Mesenteric fat pad (tissue), 1 donor: Measurements from ENCODE around the gene NEDD4L. TPM values are rescaled to one million over a fixed set of nuclear protein-coding genes. Genes with fewer than 3 reads are reported as not detected.
"Not testable (repeated sequence)": the region's sequence is repeated elsewhere in the genome, so short reads cannot be mapped to it uniquely, and the experiment has no call there.

ENCODE experiments used
- DNase-seq: peaks from one replicate; pipeline ENCODE4 v3.0.0-alpha.2; 2020; ENCODE audit warnings: low spot score
- total RNA-seq: library from RNA; stranded (reverse); fragmentation: NEBNext Ultra II Directional; extraction: Animal tissue kit (Norgen Biotek cat#: 25700); gene quantifications from one replicate; pipeline ENCODE4 v1.2.1, GENCODE V29; 2021
- donor health status: DM: yes; HTN: yes; CAD: no.

The NEDD4L gene
- total RNA-seq, 1 donor from 2014 or later: 43.7 TPM

DNA sequence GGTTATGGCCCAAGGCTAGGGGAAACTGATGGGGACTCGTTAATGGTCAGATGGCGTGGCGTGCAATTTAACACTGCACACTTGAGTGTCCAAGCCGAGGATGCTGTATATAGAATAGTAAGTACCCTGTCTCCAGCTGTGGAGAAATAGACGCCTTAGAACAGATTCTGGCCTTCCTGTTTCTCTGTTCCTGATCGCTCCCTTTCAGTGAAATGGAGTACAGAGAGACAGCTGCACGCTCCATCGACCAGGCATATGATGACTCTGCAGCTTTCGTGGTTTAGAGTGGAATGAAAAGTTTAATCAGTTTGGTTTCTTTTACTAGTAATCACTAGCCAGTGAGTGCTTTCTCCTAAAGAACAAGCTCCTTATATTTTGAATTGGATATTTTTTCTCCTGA lies 213.4 kb downstream of the NEDD4L start:
- no peak for DNase-seq

DNA sequence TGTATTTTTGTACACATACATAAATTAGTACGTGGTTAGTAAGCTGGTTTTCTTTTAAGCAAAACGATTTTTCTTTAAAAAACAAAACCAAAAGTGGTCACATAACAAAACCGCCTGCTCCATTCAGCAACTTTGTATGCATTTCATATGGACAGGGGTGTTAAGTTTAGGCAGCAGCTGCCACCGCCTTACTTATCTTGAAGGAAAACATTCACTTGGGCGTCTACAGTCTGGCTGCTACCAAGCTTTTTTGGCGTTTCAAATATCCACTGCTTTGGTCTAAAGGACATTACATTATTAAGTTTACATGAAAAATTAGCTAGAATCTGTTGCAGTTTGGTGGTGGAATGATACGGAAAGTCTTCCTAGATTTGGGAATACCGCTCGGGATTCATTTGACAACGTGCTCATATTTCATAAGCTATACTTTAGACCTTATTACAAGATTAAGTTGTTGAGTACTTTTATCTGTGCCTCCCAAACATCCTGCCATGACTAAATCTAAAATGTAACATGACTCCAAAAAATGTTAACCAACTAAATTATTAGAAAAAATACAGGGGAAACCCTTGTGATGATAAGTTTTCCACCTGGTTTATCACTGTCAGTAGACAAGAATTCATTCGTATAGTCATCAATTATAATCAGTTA lies 214.8 kb downstream of the NEDD4L start:
- DNase-seq: no peak

DNA sequence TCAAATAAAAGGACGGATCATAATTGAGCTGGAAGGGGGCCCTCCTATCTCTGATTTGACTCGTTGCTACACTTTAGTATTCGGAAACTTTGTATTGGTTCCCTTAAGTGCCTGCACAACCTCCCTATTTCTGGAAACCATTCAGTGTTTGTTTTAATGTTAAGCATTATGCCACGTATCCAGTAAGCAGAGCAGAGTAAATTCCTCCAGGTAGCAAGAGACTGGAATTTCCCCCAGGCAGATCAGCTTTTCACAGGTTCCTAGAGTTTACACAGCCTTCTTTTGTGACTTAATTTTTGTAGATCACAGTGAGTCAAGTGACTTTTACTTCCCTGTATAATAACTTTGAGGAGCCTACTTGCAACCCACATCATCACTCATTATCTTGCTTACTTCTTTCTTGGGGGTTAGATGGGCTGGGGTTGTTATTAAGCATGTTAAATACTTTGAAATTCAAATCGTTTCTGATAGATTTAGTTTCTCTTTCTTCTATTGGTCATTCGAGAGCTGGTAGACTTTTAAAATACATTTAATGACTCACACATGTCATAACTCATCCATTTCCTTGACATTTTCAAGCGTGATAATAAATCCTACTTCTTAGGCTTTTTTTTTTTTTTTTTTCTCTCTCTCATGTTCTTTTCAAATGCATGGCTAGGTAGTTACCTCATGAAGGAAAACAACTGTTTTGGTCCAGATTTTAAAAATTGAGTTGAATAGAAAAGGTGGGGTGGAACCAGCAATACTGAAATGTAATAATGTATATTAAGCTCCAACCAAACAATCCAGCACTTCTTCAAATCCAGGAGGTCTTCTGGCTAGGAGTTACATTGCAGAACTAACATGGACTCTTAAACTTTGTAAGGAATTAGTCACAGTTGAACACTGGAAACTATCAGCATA lies 219.3 kb downstream of the NEDD4L start:
- DNase-seq: no peak

DNA sequence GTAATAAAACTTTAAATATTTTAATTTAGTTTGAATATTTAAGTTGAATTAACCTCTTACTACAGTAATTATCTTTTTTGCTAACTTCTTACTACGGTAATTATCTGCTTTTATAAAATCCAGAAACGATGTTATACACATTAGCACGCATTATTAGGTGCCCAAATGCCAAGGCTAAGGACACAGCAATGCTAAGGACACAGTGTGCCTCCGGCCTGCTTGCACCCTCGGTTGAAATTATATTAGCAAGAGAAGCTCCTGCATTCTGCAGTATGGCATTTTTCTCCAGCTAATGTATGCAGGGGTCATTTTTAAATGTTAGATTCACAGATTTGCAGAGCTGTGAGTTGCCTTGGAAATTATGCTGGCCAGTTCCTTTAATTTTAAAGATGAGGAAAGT lies 220.0 kb downstream of the NEDD4L start:
- no peak for DNase-seq

DNA sequence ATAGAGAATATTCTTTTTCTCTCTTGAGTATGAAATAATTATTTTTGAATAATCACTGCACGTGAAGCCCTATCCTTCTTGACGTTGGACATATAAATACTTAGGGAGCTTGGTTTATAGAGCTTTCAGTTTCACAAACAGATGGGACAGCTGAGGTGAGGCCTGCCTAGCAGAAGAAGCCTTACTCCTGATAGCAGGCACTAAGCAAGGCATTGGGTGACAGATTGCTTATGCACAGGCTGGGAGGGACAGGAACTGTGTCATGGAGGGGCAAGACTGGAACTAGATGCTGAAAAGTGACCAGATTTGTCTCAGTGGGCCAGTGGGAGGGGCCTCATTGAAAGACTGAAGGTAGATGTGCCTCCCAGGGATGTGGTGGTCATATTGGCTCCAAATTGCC lies 220.8 kb downstream of the NEDD4L start:
- DNase-seq: no peak

DNA sequence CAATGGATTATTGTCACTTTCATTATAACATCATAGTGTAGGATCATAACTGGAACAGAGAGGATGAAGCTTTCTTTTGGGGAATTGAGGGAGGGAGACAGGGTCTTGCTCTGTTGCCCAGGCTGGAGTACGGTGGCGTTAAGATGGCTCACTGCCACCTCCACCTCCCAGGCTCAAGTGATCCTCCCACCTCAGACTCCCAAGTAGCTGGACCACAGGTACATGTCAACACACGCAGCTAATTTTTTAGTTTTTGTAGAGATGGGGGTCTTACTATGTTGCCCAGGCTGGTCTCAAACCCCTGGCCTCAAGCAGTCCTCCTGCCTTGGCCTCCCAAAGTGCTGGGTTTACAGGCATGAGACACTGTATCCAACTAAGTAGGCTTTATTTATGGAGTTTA lies 221.5 kb downstream of the NEDD4L start:
- DNase-seq: not testable (repeated sequence)

DNA sequence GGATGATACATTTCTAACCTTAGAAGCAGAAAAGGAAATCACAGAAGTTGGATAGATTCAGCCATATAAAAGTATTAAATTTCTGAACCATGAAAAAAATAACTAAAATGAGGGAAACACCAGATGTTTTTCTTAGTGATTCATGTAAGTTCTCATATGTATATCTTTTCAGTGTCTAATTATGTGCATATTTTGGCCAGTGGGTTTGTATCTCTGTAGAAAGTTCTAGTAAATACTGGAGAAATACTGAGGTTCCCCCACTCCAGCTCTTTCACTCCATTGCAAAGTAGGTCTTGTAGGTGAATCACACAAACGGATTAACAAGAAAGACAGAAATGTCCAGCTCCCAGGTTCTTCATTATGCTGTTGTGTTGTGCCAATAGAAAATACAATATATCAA lies 222.3 kb downstream of the NEDD4L start:
- DNase-seq: no peak

DNA sequence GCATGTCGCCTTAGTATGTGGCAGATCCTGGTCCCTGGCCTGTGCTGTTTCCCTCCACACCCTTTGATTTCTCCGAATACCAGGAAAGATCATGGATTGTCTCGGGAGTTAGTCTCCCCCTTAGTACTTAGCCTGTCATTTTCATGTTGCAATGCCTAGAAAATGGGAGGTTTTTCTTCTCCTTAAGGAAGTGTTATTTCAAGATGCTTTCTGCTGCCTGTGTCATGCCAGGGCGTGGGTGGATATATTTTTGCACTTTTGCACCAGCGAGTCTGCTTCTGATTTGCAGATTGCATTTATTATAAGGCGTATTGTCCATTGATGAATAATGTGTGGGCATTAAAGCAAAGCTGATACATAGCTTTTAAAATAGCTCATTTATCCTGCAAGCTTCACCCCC lies 223.5 kb downstream of the NEDD4L start:
- no peak for DNase-seq

DNA sequence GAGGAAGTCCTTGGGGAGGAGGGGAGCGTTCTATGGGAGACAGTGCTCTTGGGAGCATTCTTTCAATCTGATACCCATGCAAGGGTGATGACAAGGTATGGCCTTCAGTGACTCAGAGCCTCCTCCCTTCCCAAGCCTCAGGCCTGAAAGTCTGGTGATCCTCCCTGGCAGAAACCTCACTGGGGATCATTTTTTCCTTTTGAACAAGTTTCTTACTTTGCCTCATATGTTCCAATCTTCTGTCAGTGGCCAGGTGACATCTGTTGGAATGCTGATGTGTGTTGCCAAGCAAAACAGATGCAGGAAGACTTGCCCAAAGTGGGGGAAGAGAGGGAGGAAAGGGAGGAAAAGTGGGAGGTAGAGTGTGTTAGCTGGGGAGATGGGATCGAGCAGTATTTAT lies 224.8 kb downstream of the NEDD4L start:
- no peak for DNase-seq

DNA sequence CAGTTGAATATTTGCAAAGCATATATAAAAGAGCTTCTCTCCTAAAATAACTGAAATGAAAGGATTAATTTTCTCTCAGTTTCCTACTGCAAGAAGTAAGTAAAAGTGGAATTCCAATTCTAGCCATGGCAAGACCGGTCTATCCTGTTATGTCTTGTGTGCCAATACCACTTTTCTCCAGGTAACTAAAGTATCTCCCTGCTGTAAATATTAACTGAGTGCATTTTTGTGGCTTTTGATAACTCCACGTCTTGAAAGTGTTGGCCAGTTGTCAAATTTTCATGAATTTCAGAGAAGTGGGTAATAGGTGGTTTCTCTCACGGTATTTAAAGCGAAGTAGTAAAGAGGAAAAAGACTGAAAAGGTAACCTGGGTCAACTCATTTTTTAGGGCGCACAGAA lies 225.9 kb downstream of the NEDD4L start:
- no peak for DNase-seq

DNA sequence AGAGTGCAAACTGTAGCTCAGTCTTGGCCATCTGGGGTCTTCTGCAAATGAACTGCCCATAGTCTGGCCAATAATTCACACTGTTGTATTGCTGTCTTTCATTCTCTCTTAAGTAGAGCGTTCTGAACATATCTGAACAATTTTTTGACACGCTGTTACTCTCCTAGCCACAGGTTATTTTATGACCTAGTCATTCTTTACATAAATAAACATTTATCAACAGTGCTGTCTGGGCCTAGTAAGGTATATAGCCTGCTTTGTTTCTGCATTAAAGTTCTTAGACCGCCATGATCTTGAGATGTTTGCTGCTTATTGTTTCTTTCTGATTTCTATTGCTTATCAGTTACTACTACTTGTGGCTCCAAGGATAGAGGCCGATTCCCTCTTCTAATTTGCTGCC lies 226.4 kb downstream of the NEDD4L start:
- DNase-seq: no peak

DNA sequence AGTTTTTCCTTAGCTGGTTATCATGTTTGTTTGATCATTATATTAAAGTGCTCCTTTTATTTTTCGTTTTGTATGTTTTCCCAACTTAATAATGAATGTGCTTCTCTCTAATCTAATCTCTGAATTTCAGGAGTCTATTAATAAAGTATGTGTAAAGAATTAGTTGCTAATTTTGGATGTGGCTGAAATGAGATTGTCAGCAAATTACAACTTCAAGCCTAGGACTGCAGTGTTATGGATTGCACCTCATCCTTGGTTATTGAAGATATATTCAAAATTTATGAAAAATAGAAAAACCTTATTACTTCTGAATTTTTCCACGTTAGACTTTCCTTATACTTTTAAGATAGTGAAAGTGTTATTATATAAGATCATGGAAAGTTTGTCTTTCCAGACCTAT lies 227.7 kb downstream of the NEDD4L start:
- no peak for DNase-seq

DNA sequence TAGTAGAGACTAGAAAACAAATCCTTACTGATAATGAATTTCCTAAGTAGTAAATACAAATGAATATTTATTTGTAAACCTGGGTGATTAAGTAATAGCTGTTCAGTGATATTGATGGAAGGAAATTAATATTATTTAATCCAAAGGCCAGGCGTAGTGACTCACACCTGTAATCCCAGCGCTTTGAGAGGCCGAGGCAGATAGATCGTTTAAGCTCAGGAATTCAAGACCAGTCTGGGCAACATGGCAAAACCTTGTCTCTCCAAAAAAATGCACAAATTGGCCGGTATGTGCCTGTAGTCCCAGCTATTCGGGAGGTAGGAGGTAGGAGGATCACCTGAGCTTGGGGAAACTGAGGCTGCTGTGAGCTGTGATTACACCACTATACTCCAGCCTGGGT lies 228.2 kb downstream of the NEDD4L start:
- DNase-seq: no peak

DNA sequence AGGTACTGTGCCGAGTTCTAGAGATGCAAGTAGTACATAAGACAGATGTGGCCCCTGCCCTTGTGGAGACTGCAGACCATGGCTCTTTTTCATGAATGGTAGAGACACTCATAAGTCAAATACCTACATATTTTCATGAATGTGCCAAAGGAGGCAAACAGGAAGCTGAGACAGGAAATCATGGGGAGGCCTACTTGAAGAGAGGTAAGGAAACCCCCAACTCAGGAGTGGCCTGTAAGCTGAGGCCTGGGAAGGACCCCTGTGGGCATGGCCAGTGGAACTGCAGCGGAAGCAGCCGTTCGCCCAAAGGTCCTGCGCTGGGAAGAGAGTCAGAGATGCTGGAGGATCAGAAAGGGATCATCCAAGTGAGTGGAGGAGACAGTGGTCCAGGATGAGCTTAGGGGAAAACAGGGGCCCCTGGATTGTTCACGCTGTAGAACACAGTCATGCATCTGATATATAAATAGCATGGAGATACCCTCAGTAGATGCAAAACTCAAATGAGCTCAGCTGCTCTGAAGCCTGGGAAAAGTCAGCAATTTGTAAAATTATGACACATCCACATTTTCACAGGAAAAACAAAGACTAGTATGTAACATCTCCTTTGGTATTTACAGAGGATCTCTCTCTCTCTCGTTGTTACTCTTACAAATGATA lies 228.9 kb downstream of the NEDD4L start:
- no peak for DNase-seq

DNA sequence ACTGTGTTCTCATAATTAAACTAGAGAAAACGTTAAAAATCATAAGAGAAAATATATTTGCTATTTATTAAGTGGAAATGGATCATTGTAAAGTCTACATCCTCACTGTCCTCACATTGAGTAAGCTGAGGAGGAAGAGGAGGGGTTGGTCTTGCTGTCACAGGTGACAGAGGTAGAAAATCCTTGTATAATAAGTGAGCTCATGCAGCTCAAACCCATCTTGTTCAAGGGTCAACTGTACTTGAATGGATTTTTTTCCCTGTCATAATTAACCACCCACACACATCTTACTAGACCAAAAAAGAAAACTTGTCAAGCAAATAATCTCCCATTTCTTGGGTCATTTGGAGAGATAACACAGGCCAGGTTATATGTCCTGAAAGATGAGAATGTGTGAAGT lies 231.2 kb downstream of the NEDD4L start:
- no peak for DNase-seq

DNA sequence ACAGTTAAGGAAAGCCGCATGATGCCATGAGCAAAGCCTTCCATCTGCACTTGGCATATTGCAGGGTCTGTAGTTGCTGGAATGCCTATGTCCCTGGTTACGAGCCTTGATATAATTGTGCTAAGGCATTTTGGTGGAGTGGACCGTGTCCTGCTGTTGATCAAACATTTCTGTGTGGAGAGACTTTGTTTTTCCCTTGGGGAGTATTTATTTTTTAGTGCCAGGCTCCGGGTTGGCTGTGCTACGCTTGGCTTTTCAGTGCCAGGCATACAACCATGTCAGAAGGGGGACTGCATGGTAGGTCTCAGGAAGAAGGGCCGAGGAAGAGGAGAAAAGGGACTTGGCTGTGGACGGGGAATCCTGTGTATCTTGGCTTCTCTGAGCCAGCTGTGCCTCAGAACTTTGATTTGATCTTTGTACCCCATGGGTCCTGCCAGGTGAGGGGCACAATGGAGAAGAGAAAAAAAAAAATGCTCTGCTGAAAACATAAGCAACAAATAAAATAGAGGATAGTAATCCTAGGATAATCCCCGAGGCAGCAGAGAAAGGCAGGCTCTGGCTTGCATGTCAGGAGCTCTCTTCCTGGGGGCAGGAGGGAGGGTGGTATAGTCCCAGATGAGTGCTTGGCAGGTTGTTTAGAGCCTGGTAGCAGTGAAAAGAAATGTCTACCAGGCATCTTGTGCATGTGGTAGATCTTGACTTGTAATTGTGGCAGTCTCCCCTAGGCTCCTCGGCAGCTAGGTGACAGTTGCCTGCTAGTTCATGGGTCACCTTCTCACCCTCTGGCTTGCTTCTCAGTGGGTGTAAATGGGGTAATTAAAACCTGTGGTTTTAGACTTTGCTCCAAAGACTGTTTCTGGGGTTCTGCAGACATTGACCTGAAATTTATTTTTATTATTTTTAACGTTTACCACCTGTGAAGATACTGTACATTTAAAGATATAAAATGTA lies 233.0 kb downstream of the NEDD4L start:
- no peak for DNase-seq

DNA sequence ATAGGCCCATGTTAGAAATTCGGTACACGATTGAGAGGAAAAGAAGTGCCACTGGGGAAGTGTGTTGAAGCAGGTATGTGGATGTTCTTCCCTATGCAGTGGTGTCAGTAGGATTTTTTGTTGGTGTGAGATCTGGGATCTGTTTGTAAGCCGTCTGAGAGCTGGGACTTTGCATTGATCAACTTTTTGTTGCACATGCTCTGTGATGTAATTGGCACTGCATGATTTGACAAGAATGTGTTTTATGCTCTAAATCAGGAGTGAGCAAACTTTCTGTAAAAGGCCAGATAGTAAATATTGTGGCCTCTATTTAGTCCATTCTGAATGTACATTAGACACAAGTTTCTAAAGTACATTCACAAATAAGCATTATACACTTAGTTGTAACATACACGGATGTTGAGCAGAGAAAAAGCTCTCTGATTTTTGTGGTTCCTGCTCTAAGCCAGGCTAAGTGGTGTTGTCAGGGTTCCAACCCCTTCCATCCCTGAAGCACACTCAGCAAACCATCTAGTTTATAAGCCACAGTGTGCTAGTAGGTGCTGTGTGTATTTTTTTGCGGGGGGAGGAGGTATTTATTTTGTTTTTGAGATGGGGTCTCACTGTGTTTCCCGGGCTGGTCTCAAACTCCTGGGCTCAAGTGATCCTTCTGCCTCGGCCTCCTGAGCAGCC lies 235.6 kb downstream of the NEDD4L start:
- no peak for DNase-seq

DNA sequence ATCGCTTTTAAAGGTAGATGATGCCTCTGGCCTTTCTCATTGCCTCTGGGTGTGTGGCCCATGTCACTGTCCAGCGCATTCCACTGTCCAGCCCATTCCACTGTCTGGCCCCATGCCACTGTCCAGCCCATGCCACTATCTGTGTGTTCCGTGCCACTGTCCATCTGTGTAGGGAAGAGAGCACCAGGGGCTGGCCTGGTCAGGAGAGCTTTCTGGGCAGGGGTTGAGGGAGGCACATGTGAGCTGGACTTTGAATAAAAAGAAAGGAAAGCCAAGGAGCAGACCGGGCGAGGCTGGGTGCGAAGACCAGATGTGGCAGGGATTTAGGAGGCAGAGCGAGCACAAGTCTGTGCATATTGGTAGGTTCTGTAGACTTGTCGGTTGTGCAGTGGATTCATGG lies 236.2 kb downstream of the NEDD4L start:
- no peak for DNase-seq

DNA sequence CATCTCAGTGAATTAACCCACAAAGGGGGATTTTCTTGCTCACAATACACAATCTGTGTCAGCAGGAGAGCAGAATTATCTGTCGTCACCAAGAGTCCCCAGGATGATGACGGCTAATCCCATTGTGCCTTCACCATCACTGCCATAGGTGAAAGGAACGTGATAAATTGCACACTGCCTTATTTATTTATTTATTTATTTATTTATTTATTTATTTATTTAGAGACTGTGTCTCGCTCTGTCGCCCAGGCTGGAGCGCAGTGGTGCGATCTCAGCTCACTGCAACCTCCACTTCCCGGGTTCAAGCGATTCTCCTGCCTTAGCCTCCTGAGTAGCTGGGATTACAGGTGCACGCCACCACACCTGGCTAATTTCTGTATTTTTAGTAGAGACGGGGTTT lies 238.8 kb downstream of the NEDD4L start:
- DNase-seq: not testable (repeated sequence)

DNA sequence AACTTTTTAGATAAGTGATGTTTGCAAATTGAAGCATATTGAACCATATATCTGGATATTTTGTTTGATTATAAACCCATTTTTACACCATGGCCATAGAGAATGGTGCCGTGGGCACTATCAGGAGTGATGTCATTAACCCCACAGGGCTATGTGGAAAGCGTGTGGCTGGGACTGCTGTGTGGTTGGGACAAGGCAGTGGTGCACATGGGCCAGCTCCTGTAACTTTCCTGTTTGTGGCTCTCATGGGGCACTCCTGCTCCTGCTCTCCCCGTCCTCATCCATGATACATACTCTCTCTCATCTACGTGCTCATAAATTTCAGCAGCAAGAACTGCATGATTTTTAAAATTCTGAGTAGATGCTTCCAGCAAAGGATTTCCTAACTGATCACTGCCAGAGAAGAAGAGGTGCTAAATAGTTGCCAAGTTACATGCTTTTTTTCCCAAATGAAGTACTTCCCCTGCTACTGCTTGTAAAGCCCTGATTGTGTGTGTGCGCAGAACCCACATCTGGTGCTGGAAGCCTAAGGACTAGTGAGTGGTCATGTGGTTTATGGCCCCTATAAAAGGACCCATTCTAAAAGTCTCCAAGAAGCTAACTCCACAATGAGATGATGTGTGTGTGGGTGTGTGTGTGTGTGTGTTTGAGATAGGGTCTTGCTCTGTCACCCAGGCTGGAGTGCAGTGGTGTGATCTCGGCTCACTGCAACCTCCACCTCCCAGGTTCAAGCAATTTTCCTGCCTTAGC lies 240.8 kb downstream of the NEDD4L start:
- no peak for DNase-seq
